IMR-90 (cell line): ENCODE data around the gene ZBTB48. TPM values are rescaled to one million over a fixed set of nuclear protein-coding genes. Genes with fewer than 3 reads are reported as not detected.

ENCODE experiments used
- ATAC-seq: fragments of 200-7000 bp; cut with Tn5 transposase; 2 replicates; pipeline ENCODE4 v1.9.1; 2020; ENCODE audit warnings: low read depth, mild to moderate bottlenecking, moderate library complexity
- BruUV-seq: library from RNA; stranded (reverse); fragments of 400-500 nt; replicated peaks from 2 replicates; lab custom pipeline; 2021; lab: Mats Ljungman, UMichigan
- CTCF ChIA-PET: fragments of 300-600 bp; formaldehyde crosslinking; extraction: SDS; loops from one replicate; lab custom pipeline; 2021; ENCODE audit warnings: antibody characterized with exemption; lab: Yijun Ruan, JAX
- POLR2A ChIA-PET: fragments of 300-600 bp; sonication (Branson Sonifier 250); formaldehyde crosslinking; loops from one replicate; lab custom pipeline; 2022; ENCODE audit warnings: antibody characterized with exemption; ENCODE audit not compliant: unreplicated experiment; lab: Charles Lee
- DNase-seq: peaks from one replicate; pipeline ENCODE4 v3.0.0; 2013
- H2AFZ ChIP-seq: replicated peaks from 2 replicates; pipeline ENCODE3; 2013; ENCODE audit warnings: low read length, mild to moderate bottlenecking; ENCODE audit not compliant: poor library complexity
- H2AK5ac ChIP-seq: 2 replicates; pipeline ENCODE4 v1.6.1; 2013; ENCODE audit warnings: low read depth, low read length, inconsistent platforms
- H2AK9ac ChIP-seq: replicated peaks from 2 replicates; pipeline ENCODE3; 2013; ENCODE audit warnings: mild to moderate bottlenecking, low read depth, low read length, moderate library complexity; ENCODE audit not compliant: poor library complexity
- H2BK120ac ChIP-seq: 2 replicates; pipeline ENCODE4 v1.6.1; 2013; ENCODE audit warnings: low read depth, low read length, inconsistent platforms
- H2BK15ac ChIP-seq: 3 replicates; pipeline ENCODE4 v1.6.1; 2013; ENCODE audit warnings: low read depth, low read length, inconsistent platforms
- H2BK20ac ChIP-seq: 2 replicates; pipeline ENCODE4 v1.6.1; 2013; ENCODE audit warnings: low read depth, mild to moderate bottlenecking, inconsistent platforms, low read length, moderate library complexity
- H2BK5ac ChIP-seq: 2 replicates; pipeline ENCODE4 v1.6.1; 2013; ENCODE audit warnings: mild to moderate bottlenecking, low read depth, low read length, inconsistent platforms; ENCODE audit not compliant: poor library complexity, severe bottlenecking
- H3K14ac ChIP-seq: replicated peaks from 2 replicates; pipeline ENCODE4 v1.6.1; 2013; ENCODE audit warnings: low read depth, low read length, inconsistent platforms
- H3K18ac ChIP-seq: 2 replicates; pipeline ENCODE4 v1.6.1; 2013; ENCODE audit warnings: low read depth, low read length, control low read depth
- H3K23ac ChIP-seq: 2 replicates; pipeline ENCODE4 v1.6.1; 2013; ENCODE audit warnings: low read depth, low read length, inconsistent platforms
- H3K27ac ChIP-seq: 2 replicates; pipeline ENCODE4 v1.5.1; 2013; ENCODE audit warnings: mild to moderate bottlenecking, control low read depth, low read length; ENCODE audit not compliant: insufficient read depth
- H3K27me3 ChIP-seq: 2 replicates; pipeline ENCODE4 v1.6.1; 2013; ENCODE audit warnings: low read length; ENCODE audit not compliant: control insufficient read depth, insufficient read depth
- H3K36me3 ChIP-seq: 2 replicates; pipeline ENCODE4 v1.6.1; 2013; ENCODE audit warnings: low read length, mixed read lengths; ENCODE audit not compliant: control insufficient read depth, insufficient read depth
- H3K4ac ChIP-seq: 2 replicates; pipeline ENCODE4 v1.6.1; 2013; ENCODE audit warnings: low read depth, low read length, inconsistent platforms
- H3K4me1 ChIP-seq: 2 replicates; pipeline ENCODE4 v1.6.1; 2013; ENCODE audit warnings: low read length, mixed read lengths; ENCODE audit not compliant: control insufficient read depth, insufficient read depth
- H3K4me2 ChIP-seq: 2 replicates; pipeline ENCODE4 v1.6.1; 2013; ENCODE audit warnings: low read depth, mild to moderate bottlenecking, control low read depth, low read length, moderate library complexity
- H3K4me3 ChIP-seq: 2 replicates; pipeline ENCODE4 v1.5.1; 2013; ENCODE audit warnings: low read depth, mild to moderate bottlenecking, control low read depth, low read length, moderate library complexity; ENCODE audit not compliant: insufficient read depth
- H3K56ac ChIP-seq: 2 replicates; pipeline ENCODE4 v1.6.1; 2013; ENCODE audit warnings: low read length, inconsistent platforms; ENCODE audit not compliant: insufficient read depth; ENCODE audit errors: extremely low read depth
- H3K79me1 ChIP-seq, 2 experiments: 2 replicates each; pipeline ENCODE4 v1.6.1; 2013; ENCODE audit warnings: low read length in 2 of 2, inconsistent platforms in 1 of 2, low read depth in 1 of 2
- H3K9ac ChIP-seq: 2 replicates; pipeline ENCODE4 v1.6.1; 2013; ENCODE audit warnings: low read depth, low read length, control low read depth
- H3K9me1 ChIP-seq: 2 replicates; pipeline ENCODE4 v1.6.1; 2013; ENCODE audit warnings: low read length, inconsistent platforms; ENCODE audit not compliant: insufficient read depth
- H3K9me3 ChIP-seq: 2 replicates; pipeline ENCODE4 v1.6.1; 2013; ENCODE audit warnings: low read length; ENCODE audit not compliant: control insufficient read depth, insufficient read depth
- H4K20me1 ChIP-seq: 2 replicates; pipeline ENCODE4 v1.6.1; 2013; ENCODE audit warnings: low read length, inconsistent platforms; ENCODE audit not compliant: insufficient read depth
- H4K5ac ChIP-seq: 2 replicates; pipeline ENCODE4 v1.6.1; 2013; ENCODE audit warnings: mild to moderate bottlenecking, low read depth, low read length, control low read depth
- H4K8ac ChIP-seq, 2 experiments: 2 replicates each; pipeline ENCODE4 v1.6.1; 2013; ENCODE audit warnings: low read depth in 2 of 2, low read length in 2 of 2, control low read depth in 1 of 2, inconsistent platforms in 1 of 2
- H4K91ac ChIP-seq: 2 replicates; pipeline ENCODE4 v1.6.1; 2013; ENCODE audit warnings: low read depth, low read length, inconsistent platforms; ENCODE audit not compliant: insufficient read depth
- BHLHE40 ChIP-seq: fragments of 150-350 bp; IDR thresholded peaks from 2 replicates; pipeline ENCODE4 v1.6.1; 2016; ENCODE audit warnings: mild to moderate bottlenecking, low read depth, low read length
- FOS ChIP-seq: fragments of 150-350 bp; IDR thresholded peaks from 2 replicates; pipeline ENCODE4 v1.6.1; 2016; ENCODE audit warnings: low read depth, low read length
- MAZ ChIP-seq: IDR thresholded peaks from 2 replicates; pipeline ENCODE4 v1.6.1; 2012; ENCODE audit warnings: low read depth, mild to moderate bottlenecking, low read length, improper control_type of control experiment, moderate library complexity, borderline replicate concordance
- NFE2L2 ChIP-seq: fragments of 150-350 bp; IDR thresholded peaks from 2 replicates; pipeline ENCODE4 v1.6.1; 2016; ENCODE audit warnings: low read depth, mild to moderate bottlenecking, low read length
- POLR2A ChIP-seq: IDR thresholded peaks from 2 replicates; pipeline ENCODE4 v1.6.1; 2012; ENCODE audit warnings: mild to moderate bottlenecking, low read depth, low read length
- RAD21 ChIP-seq: IDR thresholded peaks from 2 replicates; pipeline ENCODE4 v1.6.1; 2012; ENCODE audit warnings: low read length, improper control_type of control experiment
- RCOR1 ChIP-seq: IDR thresholded peaks from 2 replicates; pipeline ENCODE4 v1.6.1; 2012; ENCODE audit warnings: mild to moderate bottlenecking, low read length, improper control_type of control experiment; ENCODE audit not compliant: insufficient replicate concordance
- SMC3 ChIP-seq: fragments of 150-350 bp; IDR thresholded peaks from 2 replicates; pipeline ENCODE4 v1.6.1; 2016; ENCODE audit warnings: low read depth, mild to moderate bottlenecking, antibody characterized with exemption, low read length, moderate library complexity
- WGBS, 2 experiments: methylation state at CpG; one replicate each; pipeline versions ENCODE4 v1.1.5 to v1.1.7; 2013; ENCODE audit warnings: missing lambda C conversion rate in 2 of 2; ENCODE audit not compliant: insufficient read length in 1 of 2; ENCODE audit errors: extremely low coverage in 2 of 2; 5-methylcytosine and 5-hydroxymethylcytosine counted together
- dilution Hi-C: fragments of 300-500 bp; cut with HindIII; formaldehyde crosslinking; loops from one replicate; pipeline ENCODE4 v1.14.3; 2018; ENCODE audit warnings: low sequenced_read_pairs; ENCODE audit not compliant: unreplicated experiment
- in situ Hi-C: fragments of 300-500 bp; cut with MboI; formaldehyde crosslinking; loops from 3 replicates; pipeline ENCODE4 v1.14.3; 2019; ENCODE audit warnings: low sequenced_read_pairs, inconsistent platforms, mixed read lengths
- intact Hi-C: fragments of 100-400 bp; cut with micrococcal nuclease; formaldehyde crosslinking; loops from 2 replicates; pipeline ENCODE4 v1.10.0; 2022
- polyA plus RNA-seq, 3 experiments: library from polyadenylated mRNA; depleted of rRNA; stranded (reverse); fragments of >200 nt; gene quantifications; 2 replicates each; pipeline ENCODE4 v1.2.3, GENCODE V29; 2012; ENCODE audit warnings: low replicate concordance in 1 of 3
- total RNA-seq: library from RNA; depleted of rRNA; stranded (reverse); fragments of >200 nt; gene quantifications from 2 replicates; pipeline ENCODE4 v1.2.3, GENCODE V29; 2012
- TF ChIP-seq, protein P1 (sequence below): fragments of 150-350 bp; IDR thresholded peaks from 2 replicates; pipeline ENCODE4 v1.6.1; 2016; ENCODE audit warnings: low read depth, mild to moderate bottlenecking, low read length, moderate library complexity, borderline replicate concordance
- TF ChIP-seq, protein P2 (sequence below): conservative IDR thresholded peaks from 2 replicates; pipeline ENCODE4 v1.5.1; 2012; ENCODE audit warnings: mild to moderate bottlenecking, low read depth, low read length, improper control_type of control experiment

The ZBTB48 gene
- total and polyA plus RNA-seq, 2 of the 4 experiments (the other 2 are of a cell fraction), result 9.3 to 17.5 TPM

DNA sequence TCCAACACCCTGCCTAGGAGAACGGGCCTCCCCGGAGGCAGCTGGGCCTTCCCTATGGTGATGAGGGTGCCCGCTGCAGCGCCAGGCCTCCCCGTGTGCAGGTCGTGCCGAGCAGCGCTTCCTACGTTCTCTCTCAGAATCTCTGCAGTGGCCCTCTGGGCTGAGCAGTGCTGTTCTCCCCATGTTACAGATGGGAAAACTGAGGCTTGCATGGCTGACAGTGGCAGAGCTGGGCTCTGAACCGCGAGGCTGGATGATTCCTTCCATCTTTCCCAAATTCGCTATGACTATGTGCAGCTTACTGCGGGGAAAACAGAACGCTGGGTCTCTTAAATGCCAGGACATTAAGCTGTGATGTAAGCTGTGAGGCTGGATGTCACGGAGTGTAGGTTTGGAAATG is 14.0 kb downstream of the ZBTB48 start:
- H4K5ac ChIP-seq, result no peak overlapping the region

More for the DNA sequence above, 14.0 kb downstream of the ZBTB48 start:
- dilution Hi-C loops (no loop called here), intact Hi-C loops (no loop called here), in situ Hi-C loops (no loop called here)
- no peaks in the 10 kb centered on the region for H3K27me3 ChIP-seq
- H2AFZ ChIP-seq, result peak overlapping the region; percentile 23
- no peaks in the 10 kb centered on the region; the same call in 1 of the 2 replicates for H3K4me1 ChIP-seq
- peaks cover 79% of the 10 kb centered on the region for H4K20me1 ChIP-seq
- 100% methylated on average over 2 of the region's 15 CpGs; no CpG with 5 or more reads in 1 of the 2 experiments for WGBS, 2 experiments
- H2BK20ac ChIP-seq, result no peak overlapping the region
- ATAC-seq (no peak), DNase-seq (no peak)
- H3K4me3 ChIP-seq, result no peak overlapping the region
- ChIA-PET POLR2A (no interaction called here), CTCF (no interaction called here)
- H2AK5ac ChIP-seq, result no peak overlapping the region
- peaks cover 13 to 83% of the 10 kb centered on the region in 2 experiments for H3K79me1 ChIP-seq
- no peak overlapping the region for H2BK15ac ChIP-seq
- no peak overlapping the region for H3K4ac ChIP-seq
- no TSS peak for BruUV-seq
- H2BK5ac ChIP-seq, result no peak overlapping the region
- no peak overlapping the region for H3K23ac ChIP-seq
- no peak overlapping the region for H3K9ac ChIP-seq
- H3K36me3 ChIP-seq, result peaks cover 88% of the 10 kb centered on the region
- H3K14ac ChIP-seq, result no peak overlapping the region
- H3K9me1 ChIP-seq, result 0 out of 2 replicates have a peak, but pooled peaks cover under 1% of the 10 kb centered on the region
- peak overlapping the region; percentile 74 for H2AK9ac ChIP-seq
- no peak overlapping the region for H3K27ac ChIP-seq
- H3K4me2 ChIP-seq, result no peak overlapping the region
- H3K18ac ChIP-seq, result no peak overlapping the region
- no peak overlapping the region for H4K91ac ChIP-seq
- no peak overlapping the region for H3K56ac ChIP-seq
- H4K8ac ChIP-seq, result no peak overlapping the region
- TF ChIP-seq MAZ (no peak), SMC3 (no peak), BHLHE40 (no peak), FOS (no peak), RAD21 (no peak), POLR2A (no peak), RCOR1 (no peak), NFE2L2 (no peak)
- TF ChIP-seq, protein P1, sequence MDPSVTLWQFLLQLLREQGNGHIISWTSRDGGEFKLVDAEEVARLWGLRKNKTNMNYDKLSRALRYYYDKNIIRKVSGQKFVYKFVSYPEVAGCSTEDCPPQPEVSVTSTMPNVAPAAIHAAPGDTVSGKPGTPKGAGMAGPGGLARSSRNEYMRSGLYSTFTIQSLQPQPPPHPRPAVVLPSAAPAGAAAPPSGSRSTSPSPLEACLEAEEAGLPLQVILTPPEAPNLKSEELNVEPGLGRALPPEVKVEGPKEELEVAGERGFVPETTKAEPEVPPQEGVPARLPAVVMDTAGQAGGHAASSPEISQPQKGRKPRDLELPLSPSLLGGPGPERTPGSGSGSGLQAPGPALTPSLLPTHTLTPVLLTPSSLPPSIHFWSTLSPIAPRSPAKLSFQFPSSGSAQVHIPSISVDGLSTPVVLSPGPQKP, result no peak
- TF ChIP-seq, protein P2, sequence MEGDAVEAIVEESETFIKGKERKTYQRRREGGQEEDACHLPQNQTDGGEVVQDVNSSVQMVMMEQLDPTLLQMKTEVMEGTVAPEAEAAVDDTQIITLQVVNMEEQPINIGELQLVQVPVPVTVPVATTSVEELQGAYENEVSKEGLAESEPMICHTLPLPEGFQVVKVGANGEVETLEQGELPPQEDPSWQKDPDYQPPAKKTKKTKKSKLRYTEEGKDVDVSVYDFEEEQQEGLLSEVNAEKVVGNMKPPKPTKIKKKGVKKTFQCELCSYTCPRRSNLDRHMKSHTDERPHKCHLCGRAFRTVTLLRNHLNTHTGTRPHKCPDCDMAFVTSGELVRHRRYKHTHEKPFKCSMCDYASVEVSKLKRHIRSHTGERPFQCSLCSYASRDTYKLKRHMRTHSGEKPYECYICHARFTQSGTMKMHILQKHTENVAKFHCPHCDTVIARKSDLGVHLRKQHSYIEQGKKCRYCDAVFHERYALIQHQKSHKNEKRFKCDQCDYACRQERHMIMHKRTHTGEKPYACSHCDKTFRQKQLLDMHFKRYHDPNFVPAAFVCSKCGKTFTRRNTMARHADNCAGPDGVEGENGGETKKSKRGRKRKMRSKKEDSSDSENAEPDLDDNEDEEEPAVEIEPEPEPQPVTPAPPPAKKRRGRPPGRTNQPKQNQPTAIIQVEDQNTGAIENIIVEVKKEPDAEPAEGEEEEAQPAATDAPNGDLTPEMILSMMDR, result no peak
- no peak overlapping the region for H2BK120ac ChIP-seq
- H3K9me3 ChIP-seq, result no peaks in the 10 kb centered on the region
